ENCODE data around the gene SURF4.

- TF ChIP-seq CTCF (IDR thresholded peaks at IDR 0.05): no peak
- no peak for TF ChIP-seq ZFX (IDR thresholded peaks at IDR 0.05; ENCODE audit: borderline replicate concordance)
Measured at GRCh38 chr9:133342570-133342969, 33.3 kb downstream of the SURF4 start.

All from 22Rv1 (cell line).